HL-60/S4 (cell line): ENCODE data around the gene LACTB.

ENCODE experiments used
- in situ Hi-C: fragments of 300-500 bp; cut with MboI; formaldehyde crosslinking; loops from 2 replicates; pipeline ENCODE4 v1.14.3; 2022; ENCODE audit warnings: low sequenced_read_pairs

LACTB gene

DNA sequence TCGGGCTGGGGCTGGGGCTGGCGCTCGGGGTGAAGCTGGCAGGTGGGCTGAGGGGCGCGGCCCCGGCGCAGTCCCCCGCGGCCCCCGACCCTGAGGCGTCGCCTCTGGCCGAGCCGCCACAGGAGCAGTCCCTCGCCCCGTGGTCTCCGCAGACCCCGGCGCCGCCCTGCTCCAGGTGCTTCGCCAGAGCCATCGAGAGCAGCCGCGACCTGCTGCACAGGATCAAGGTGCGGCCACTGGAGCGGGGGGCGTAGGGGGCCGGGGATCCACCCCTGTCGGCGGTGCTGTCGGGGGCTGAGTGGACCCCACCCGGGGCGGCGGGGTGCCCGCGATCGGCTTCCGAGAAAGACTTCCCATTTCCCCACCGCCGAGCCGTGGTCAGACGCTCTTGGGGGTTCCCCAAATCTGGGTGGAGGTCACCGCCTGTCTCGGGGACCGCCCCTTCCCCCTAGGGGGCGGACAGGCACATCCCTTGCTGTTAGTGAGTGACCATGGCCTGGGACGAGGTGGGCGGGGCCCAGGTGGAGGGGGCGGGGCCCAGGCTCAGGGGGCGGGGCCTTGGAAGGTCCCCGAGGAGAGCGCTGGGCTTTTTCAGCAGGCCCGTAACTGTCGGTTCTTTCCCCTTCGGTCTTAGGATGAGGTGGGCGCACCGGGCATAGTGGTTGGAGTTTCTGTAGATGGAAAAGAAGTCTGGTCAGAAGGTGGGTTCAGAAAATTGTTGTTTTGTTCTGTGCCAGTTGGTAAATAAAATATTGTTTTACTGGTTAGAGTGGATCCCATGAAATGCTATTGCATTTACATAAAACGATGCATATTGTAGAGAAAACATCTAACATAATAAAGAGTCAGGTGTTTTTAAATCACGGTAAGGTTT is 578 bp downstream of the LACTB start:
- in situ Hi-C loops: no loop called here

DNA sequence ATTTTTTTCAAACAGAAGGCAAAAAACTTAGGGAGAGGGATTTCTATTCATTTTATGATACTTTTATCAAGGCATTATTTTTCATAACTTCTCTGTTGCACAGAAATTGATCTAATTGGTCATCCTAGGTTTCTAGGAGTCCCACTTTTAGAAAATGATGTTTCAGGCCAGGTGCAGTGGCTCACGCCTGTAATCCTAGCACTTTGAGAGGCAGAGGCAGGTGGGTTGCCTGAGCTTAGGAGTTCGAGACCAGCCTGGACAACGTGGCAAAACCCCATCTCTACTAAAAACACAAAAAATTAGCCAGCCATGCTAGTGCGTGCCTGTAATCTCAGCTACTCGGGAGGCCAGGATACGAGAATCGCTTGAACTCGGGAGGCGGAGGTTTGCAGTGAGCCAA is 2.8 kb downstream of the LACTB start:
- in situ Hi-C loops: no loop called here

DNA sequence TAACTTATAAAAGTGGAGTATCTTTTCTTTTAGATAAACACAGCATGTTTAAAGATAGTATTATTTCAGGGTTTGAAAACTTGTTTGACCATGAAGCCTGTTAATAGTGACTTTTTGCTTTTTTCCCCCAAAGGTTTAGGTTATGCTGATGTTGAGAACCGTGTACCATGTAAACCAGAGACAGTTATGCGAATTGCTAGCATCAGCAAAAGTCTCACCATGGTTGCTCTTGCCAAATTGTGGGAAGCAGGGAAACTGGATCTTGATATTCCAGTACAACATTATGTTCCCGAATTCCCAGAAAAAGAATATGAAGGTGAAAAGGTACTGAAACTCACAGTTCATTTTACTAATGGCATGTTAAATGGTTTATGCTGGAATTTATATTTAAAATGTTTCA is 5.1 kb downstream of the LACTB start:
- in situ Hi-C loops: no loop called here

DNA sequence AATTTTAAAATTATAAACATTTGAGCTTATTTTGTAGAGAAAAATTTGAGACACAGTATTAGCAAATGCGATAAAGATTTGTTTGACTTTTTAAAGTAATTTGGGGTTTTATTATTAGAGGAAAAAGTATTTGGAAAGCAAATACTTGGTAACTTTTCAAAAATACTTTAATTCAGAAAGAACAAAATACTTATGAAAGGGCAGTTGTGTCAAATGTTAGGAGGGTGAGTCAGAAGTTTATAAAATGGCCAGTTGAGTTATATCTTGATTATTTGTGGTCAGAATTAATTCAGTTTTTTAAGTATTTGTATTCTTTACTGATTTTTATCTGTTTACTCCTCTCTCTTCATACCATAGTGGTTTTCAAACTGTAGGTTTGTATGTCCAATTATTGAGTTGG is 12.1 kb downstream of the LACTB start:
- in situ Hi-C loops: no loop called here

DNA sequence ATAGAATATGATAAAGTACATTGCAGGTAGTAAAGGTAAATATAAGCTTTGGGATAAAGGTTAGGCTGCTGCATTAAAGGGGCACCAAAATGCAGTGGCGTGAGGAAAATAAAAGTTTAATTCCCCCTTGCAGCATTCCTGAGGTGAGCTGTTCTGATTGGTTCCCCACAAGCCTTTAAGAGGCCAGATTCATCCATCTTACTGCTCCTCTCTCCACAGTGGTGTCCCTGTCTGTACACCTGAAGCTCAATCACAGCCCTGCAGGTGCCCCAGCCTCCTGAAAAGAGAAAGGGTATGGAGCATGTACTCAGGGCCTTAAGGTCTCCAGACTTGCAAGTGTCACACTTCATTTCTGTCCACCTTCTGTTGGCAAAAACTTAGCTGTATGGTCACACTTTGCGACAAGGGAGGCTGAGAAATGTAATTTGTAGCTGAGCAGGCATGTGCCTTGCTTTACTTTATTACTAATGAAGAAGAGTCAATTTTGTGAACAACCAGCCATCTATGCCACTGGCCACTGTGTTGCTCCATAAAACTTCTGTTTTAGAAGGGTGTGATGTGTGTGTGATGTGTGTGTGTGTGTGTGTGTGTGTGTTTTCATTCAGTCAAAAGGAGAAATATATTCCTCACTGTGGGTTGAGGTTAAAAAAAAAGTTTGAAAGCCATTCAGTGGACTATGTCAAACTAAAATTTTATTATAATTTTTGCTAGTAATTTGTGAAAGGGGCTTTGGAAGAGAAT is 12.8 kb downstream of the LACTB start:
- in situ Hi-C loops: no loop called here

DNA sequence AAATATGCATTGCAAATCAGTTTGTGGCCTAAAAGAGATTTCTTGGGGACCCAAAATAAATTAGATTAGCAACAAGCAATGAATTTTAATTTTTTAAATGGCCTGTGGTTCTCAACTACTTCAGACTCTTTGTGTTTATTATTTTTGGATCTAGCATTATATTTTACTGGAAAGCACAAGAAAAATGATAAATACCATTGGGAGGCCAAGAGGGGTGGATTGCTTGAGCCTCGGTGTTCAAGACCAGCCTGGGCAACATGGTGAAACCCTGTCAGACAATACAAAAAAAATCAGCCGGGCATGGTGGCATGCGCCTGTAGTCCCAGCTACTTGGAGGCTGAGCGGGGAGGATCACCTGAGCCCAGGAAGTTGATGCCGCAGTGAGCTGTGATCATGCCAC is 13.6 kb downstream of the LACTB start:
- in situ Hi-C loops: no loop called here

DNA sequence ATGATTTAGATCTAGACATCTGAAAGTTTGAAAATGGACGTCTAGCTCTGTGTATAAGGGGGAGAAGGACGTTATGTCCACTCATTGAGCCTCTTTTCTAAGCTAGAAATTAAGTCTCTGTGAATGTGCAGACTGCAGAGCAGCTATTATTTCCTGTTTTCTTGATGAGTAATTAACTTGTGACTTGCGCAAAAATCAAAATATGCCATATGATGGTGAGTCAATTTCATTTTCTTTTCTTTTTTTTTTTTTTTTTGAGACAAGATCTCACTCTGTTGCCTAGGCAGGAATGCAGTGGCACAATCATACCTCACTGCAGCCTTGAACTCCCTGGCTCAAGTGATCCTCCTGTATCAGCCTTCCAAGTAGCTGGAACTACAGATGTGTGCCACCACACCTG is 14.1 kb downstream of the LACTB start:
- in situ Hi-C loops: no loop called here

DNA sequence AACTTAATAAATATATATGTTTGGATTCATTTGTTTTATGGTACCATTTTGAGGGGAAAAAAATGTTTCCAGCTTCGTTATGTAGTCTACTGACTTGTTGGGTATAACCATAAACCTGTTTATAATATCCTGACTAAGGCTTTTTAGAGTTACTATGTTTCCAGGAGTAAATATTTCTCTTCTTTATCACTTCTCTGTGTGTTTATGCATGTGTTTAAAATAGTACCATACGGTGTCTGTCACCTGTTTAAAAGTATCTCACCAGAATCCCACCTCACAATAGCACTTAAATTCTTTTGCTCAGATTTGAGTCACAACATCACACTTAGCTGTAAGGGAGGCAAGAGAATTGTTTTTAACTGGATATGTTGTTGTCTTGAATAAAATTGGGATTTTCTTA is 15.1 kb downstream of the LACTB start:
- in situ Hi-C loops: no loop called here

DNA sequence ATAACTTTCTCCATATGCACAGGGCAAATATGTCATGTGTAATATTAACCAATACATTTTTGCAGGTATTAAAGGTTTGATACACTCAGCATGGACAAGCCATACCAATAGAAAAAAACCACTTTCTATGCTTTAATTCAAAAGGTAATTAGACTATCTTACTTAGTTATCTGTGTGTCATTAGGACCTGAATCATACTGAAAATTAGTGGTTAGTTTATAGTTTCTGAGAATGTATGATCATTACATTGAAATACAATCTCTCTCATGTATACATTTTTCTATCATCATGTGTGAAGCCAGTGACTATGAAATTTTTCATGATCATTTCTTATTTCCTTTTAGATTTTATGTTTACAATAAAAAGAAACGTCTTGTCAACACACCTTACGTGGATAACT is 19.3 kb downstream of the LACTB start:
- in situ Hi-C loops: no loop called here

DNA sequence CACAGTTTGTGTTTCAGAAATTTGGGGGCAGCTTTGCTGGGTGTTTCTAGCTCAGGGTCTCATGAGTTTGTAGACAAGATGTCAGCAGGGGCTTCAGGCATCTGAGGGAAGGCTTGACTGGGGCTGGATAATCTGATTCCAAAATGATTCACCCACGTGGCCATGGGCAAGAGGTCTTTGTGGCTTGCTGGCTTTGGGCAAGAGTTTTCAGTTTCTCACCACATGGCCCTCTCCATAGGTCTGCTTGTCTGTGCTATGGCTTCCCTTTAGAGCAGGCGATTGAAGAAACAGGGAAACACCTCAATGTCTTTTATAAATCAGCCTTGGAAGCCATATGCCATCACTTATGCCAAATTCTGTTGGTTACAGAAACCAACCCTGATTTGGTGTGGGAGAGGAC is 23.8 kb downstream of the LACTB start:
- in situ Hi-C loops: no loop called here

DNA sequence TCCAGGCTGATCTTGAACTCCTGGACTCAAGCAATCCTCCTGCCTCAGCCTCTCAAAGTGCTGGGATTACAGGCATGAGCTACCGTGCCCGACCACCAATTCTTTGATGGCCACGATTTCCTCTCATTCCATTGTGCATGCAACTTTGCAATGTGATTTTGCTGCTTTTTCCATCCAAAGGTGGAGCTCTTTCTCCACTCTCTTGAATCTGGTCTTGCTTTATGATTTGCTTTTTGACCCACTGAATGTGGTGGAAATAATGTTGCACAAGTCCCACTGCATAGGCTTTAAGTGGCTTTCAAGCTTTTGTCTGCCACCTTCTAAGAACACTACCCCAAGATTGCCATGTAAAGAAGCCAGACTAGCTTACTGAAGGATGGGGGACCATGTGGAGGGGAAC is 25.0 kb downstream of the LACTB start:
- in situ Hi-C loops: no loop called here

DNA sequence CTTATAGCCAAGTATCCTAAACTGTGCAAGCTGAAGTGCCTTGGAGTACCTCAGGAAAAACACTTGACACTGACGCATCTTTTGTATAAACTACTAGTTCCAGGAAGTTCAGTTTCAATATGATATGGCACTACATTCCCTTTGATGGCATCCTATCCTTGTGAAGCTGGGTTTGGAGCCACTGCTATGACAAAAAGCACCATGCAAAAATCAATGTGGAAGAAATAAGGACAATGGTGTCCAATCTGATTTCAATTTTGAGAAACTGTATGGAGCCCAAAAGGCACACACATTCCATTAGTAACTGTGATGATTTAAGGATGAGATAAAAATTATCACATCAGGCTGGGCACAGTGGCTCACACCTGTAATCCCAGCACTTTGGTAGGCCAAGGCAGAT is 30.0 kb downstream of the LACTB start:
- in situ Hi-C loops: no loop called here

DNA sequence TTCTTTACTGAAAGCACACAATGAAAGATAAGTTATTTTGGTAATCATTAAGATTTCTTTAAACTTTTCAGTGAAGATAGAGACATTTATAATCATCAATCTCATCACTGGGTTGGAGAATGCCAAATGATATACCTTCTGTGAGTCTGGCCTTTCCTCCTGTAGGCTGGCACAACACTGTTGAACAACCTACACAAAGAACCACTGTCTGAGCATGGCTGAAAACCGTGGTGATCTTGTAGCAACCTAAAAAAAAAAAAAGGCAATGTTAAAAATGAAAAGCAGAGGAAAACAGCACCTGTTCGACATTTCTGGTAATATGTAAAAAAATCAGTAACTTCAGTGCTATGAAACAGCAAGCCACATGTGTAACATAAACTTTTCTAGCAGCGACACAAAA is 33.8 kb downstream of the LACTB start:
- in situ Hi-C loops: no loop called here

DNA sequence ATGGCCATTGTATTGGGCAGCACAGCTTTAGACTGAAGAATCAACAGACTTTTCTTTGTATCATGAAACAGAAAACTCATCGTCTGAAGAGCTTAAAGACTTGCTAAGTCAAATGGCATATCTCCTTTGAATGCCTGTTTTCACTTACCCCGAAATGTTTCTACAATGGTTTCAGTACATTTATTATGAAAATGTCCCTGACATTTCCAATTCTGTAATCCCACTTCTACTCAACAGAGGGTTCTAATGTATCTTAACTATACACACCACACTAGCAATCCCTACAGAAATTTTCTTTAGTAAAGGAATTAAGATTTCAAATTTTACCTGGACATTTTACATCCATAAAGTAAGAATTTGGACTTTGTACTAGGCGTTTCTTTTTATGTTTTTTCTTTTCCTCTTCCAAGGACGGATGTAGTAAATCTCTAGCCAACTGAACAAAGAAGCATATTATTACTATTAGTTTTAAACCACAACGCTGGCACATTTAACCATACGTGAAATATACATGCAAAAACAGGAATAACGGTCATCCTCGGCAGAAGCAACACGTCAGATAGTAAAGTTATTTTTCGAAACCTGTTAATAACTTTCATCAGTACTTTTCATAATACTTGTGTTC is 34.5 kb downstream of the LACTB start:
- in situ Hi-C loops: no loop called here

DNA sequence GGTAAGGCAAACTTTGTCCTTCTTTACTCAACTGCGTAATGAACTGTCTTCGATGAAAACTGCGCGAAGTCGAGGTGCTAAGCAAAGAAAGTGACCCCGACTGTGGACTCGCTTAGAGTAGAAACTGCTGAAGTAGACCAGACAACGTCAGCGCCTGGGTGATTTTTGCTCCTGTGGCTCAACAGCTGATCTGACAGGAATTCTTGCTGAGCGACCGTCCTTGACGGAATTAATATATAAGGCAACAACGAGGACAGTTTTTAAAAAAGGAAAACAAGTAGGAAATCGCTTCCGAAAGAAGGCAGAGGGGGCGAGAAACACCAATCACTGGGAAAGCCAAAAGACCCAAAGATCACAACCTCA is 35.1 kb downstream of the LACTB start:
- in situ Hi-C loops: no loop called here

DNA sequence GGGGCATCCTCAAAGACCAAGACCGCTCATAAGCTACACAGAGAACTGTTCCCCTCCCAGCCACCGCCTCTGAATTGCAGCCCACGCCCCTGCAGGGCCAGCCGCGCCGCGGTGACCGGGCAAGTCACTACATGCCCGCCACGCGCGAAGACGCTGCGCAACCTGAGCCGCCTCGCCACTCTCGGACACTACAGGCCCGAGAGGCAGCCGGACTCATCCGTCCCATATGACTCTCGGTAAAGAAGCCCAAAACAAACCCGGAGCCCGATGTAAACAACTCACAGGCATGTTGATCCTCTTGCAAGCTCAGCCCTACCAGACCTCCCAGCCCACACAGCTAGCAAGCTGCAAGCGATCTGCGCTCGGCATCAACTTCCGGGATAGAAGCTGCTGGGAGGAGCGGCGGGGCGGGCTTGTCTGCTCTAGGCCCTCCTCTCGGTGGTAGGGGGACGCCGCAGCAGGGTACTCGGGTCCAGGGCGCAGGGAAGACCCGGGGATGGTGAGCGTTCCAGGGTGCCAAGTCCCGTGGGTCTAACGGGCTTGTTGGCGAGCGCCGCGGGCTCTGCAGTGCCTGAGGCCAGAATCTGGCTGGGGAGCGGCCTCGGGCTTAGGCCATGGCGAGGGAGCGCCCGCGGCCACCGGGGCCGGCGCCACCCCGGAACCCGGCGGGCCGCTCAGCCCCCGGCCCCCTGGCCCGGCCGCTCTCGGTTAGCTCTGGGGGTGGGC is 35.6 kb downstream of the LACTB start, which contains the start of gene RPS27L:
TSS of gene RPS27L (minus strand) at position 360 of the 726 bp plus-strand sequence. CDS start at position 288, 72 bp downstream.
- in situ Hi-C loops: no loop called here

DNA sequence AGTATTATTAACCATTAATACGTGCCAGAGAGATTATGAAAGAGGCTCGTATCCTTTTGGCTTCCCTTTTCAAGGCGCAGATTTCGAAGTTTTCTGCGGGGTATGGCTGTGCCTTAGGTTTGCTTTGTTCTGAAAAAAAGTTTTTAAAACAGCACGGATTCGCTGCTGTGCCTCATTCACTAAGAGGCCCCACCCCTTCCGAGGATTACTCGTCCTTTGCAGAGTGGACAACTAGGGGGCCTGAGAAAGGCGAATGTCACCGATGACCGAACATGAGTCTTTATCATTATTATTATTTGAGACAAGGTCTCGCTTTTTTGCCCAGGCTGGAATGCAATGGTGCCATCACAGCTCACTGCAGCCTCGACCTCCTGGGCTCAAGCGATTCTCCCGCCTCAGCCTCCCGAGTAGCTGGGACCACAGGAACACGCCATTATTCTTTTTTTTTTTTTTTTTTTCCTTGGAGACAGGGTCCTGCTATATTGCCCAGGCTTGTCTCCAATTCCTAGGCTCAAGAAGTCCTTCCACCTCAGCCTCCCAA is 36.3 kb downstream of the LACTB start:
- in situ Hi-C loops: no loop called here

DNA sequence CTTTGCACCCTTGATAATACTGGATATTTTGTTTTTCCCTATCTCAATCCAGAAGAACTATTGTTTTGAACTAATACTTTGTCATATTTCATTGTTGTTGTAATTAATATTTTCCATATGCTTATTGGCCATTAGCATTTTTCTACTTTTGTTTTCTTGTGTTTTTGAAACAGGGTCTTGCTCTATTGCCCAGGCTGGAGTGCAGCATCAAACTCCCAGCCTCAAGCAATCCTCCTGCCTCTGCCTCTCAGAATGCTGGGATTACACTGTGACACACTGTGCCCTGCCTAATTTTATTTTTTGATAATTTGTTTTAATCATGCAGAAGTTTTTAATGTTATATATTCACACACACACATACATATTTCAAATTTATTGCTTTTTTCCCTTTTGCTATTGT is 39.0 kb downstream of the LACTB start:
- in situ Hi-C loops: no loop called here

DNA sequence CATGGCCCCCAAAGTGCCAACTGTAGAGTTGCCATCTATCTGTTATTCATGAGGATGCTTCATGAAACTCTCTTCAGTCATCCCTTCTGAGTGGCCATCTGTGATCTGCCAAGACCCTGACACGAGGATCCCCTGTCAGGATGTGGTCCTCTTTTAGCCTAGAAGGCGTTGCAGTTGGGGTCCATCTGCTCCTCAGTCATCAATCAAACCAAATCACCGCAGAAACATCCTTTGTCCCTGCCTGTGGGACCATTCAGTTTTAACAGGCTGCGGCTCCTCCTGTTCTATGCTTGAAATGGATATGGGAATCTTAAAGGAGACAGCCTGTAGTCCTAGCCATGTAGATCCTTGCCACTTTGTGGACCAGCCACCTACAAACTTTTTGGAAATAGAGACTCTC is 41.6 kb downstream of the LACTB start:
- in situ Hi-C loops: no loop called here

DNA sequence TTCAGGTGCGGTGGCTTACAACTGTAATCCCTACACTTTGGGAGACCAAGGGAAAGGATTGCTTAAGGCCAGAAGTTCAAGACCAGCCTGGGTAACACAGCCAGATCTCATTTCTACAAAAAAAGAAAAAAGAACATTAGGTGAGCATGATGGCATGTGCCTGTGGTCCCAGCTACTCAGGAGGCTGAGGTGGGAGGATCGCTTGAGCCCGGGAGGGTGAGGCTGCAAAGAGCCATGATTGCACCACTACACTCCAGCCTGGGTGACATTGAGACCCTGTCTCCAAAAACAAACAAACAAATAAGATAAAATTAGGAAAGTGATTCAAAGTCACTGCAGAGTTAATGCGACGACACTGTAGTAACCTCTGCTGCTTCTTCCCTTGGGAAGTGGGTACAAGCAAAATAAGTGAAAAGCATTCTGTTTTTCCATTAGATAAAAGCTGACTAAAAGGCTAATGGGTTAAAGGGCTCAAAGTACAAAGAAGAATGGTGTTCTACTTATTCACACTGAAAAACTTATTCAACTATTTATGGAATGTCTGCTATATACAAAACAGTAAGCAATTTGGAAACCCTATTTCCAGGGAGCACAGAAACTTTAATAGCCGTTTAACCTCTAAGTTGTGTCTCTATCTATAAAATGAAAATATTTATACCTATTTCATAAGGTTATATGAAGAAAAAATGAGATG is 43.7 kb downstream of the LACTB start:
- in situ Hi-C loops: no loop called here
